Thoracic aorta (tissue), 2 donors: Measurements from ENCODE around the gene IL4I1. TPM values are rescaled to one million over a fixed set of nuclear protein-coding genes. Genes with fewer than 3 reads are reported as not detected.

Experiments
- total RNA-seq, 2 donors: library from RNA; depleted of rRNA; stranded (reverse); fragments of >200 nt; gene quantifications; one replicate each; pipeline versions ENCODE4 v1.1.0 to v1.2.3, GENCODE V29; 2016

IL4I1 gene
- total RNA-seq, 2 donors from 2014 or later: 1.5 to 2.2 TPM

Other genes with a start within 250 kb of the IL4I1 start
- 10 to 100 TPM; 33.2 to 52.9 TPM for gene IRF3, start 231.0 kb downstream of the IL4I1 start, total RNA-seq
- 1 to 10 TPM; 2.5 to 3.0 TPM for gene BCL2L12, start 231.0 kb downstream of the IL4I1 start, total RNA-seq
- 100 to 1,000 TPM; 116 to 118 TPM for gene PRMT1, start 219.6 kb downstream of the IL4I1 start, total RNA-seq
- gene ADM5, start 207.3 kb downstream of the IL4I1 start, total RNA-seq: 1 to 10 TPM; 2.8 to 6.4 TPM
- 1 to 10 TPM; 2.5 to 3.9 TPM for gene CPT1C, start 205.8 kb downstream of the IL4I1 start, total RNA-seq
- not detected for gene TSKS, start 133.6 kb downstream of the IL4I1 start, total RNA-seq
- gene AP2A1, start 129.9 kb downstream of the IL4I1 start, total RNA-seq: 10 to 100 TPM; 81.1 to 89.7 TPM
- 10 to 100 TPM; 23.6 to 27.3 TPM for gene FUZ, start 83.6 kb downstream of the IL4I1 start, total RNA-seq
- 10 to 100 TPM; 29.8 to 37.0 TPM for gene MED25, start 78.6 kb downstream of the IL4I1 start, total RNA-seq
- gene PTOV1, start 45.7 kb downstream of the IL4I1 start, total RNA-seq: 10 to 100 TPM; 62.9 to 72.2 TPM
- 10 to 100 TPM; 55.8 to 78.7 TPM for gene PNKP, start 29.3 kb downstream of the IL4I1 start, total RNA-seq
- 10 to 100 TPM; 15.2 to 20.7 TPM for gene AKT1S1, start 19.5 kb downstream of the IL4I1 start, total RNA-seq
- 10 to 100 TPM; 27.9 to 31.7 TPM for gene TBC1D17, start 19.2 kb downstream of the IL4I1 start, total RNA-seq
- gene ATF5, start 32.3 kb upstream of the IL4I1 start, total RNA-seq: 1 to 10 TPM; 8.4 to 9.8 TPM
- 10 to 100 TPM; 29.9 to 34.3 TPM for gene NUP62, start 32.6 kb upstream of the IL4I1 start, total RNA-seq
- 10 to 100 TPM in 1 of 2 donors, 1 to 10 TPM in 1; 2.8 to 10.0 TPM for gene SIGLEC11, start 64.3 kb upstream of the IL4I1 start, total RNA-seq
- gene VRK3, start 128.5 kb upstream of the IL4I1 start, total RNA-seq: 10 to 100 TPM; 27.5 to 33.4 TPM
- gene ZNF473, start 129.1 kb upstream of the IL4I1 start, total RNA-seq: 1 to 10 TPM; 2.4 to 6.5 TPM